Metanephros (tissue), 1 donor: ENCODE results near the gene ZNF416. TPM values are rescaled to one million over a fixed set of nuclear protein-coding genes. Genes with fewer than 3 reads are reported as not detected.

Experiments used
- total RNA-seq: library from RNA; depleted of rRNA; stranded (reverse); fragments of >200 nt; gene quantifications from one replicate; pipeline ENCODE4 v1.2.3, GENCODE V29; 2014

The ZNF416 gene
- total RNA-seq, result 6.8 TPM

GRCh38 chr19:57578487-57579205 lies at the start of gene ZNF416:
Gene ZNF416 (minus strand): TSS chr19:57578911. CDS start chr19:57578704, 207 bp downstream.

GRCh38 chr19:57613941-57614743 lies 35.4 kb upstream of the ZNF416 start, which contains the start of gene ZNF134:
Gene ZNF134 (plus strand): TSS chr19:57614242. CDS start chr19:57619469, 5,227 bp downstream.

GRCh38 chr19:57599761-57600383 lies 21.2 kb upstream of the ZNF416 start, which contains the start of gene ZNF530:
Gene ZNF530 (plus strand): TSS chr19:57599885. CDS start chr19:57604346, 4,461 bp downstream.

GRCh38 chr19:57583521-57584416 lies 5.1 kb upstream of the ZNF416 start, which contains the start of gene ZIK1:
Gene ZIK1 (plus strand): TSS chr19:57584145. CDS start chr19:57584357, 212 bp downstream.

GRCh38 chr19:57559404-57560025 lies 19.2 kb downstream of the ZNF416 start, which contains the start of gene ZNF550:
Gene ZNF550 (minus strand): TSS chr19:57559863. CDS start chr19:57559682, 181 bp downstream.

GRCh38 chr19:57527136-57527881 lies 51.4 kb downstream of the ZNF416 start, which contains the start of gene ZNF549:
Gene ZNF549 (plus strand): TSS chr19:57527356. CDS start chr19:57527574, 218 bp downstream.

Other genes starting within 250 kb of the ZNF416 start
- gene ZNF304, start 227.6 kb downstream of the ZNF416 start, total RNA-seq, result 13.6 TPM
- 17.0 TPM for gene TRAPPC2B, start 215.4 kb downstream of the ZNF416 start, total RNA-seq
- gene ZNF547, start 215.4 kb downstream of the ZNF416 start, total RNA-seq, result 5.5 TPM
- gene ZNF548, start 189.1 kb downstream of the ZNF416 start, total RNA-seq, result 37.1 TPM
- gene ZNF17, start 167.8 kb downstream of the ZNF416 start, total RNA-seq, result 29.5 TPM
- 23.0 TPM for gene ZNF749, start 143.6 kb downstream of the ZNF416 start, total RNA-seq
- gene VN1R1, start 121.8 kb downstream of the ZNF416 start, total RNA-seq, result 1.8 TPM
- gene ZNF772, start 101.3 kb downstream of the ZNF416 start, total RNA-seq, result 32.7 TPM
- 17.0 TPM for gene ZNF419, start 91.2 kb downstream of the ZNF416 start, total RNA-seq
- 15.8 TPM for gene ZNF773, start 79.0 kb downstream of the ZNF416 start, total RNA-seq
- 12.1 TPM for gene ZNF549, start 51.6 kb downstream of the ZNF416 start, total RNA-seq
- 14.8 TPM for gene ZNF550, start 19.0 kb downstream of the ZNF416 start, total RNA-seq
- gene ZIK1, start 5.2 kb upstream of the ZNF416 start, total RNA-seq, result 18.9 TPM
- gene ZNF530, start 21.0 kb upstream of the ZNF416 start, total RNA-seq, result 6.2 TPM
- 30.1 TPM for gene ZNF134, start 35.3 kb upstream of the ZNF416 start, total RNA-seq
- gene ZNF211, start 54.3 kb upstream of the ZNF416 start, total RNA-seq, result 25.0 TPM
- gene ZSCAN4, start 90.0 kb upstream of the ZNF416 start, total RNA-seq, result not detected
- 17.5 TPM for gene ZNF551, start 103.1 kb upstream of the ZNF416 start, total RNA-seq
- gene ZNF154, start 130.3 kb upstream of the ZNF416 start, total RNA-seq, result 24.1 TPM
- gene ZNF671, start 148.7 kb upstream of the ZNF416 start, total RNA-seq, result 13.9 TPM
- gene ZNF776, start 167.9 kb upstream of the ZNF416 start, total RNA-seq, result 47.7 TPM
- gene ZNF586, start 190.8 kb upstream of the ZNF416 start, total RNA-seq, result 33.7 TPM
- gene ZNF552, start 236.0 kb upstream of the ZNF416 start, total RNA-seq, result 20.0 TPM